ENCODE measurements around the gene SPACA4.

GRCh38 chr19:48598996-48599700 is 7.4 kb upstream of the SPACA4 start:
- no peak for TF ChIP-seq POLR2AphosphoS5 (IDR thresholded peaks at IDR 0.05; ENCODE audit: low read depth, low read length)
- no peak for TF ChIP-seq POLR2A (IDR thresholded peaks at IDR 0.05; ENCODE audit: low read depth, low read length)
- no peak for TF ChIP-seq TAF1 (IDR thresholded peaks at IDR 0.05; ENCODE audit: borderline replicate concordance, low read depth, low read length)

All from GM12892 (cell line).